Gastroesophageal sphincter (tissue), 4 donors: ENCODE results near the gene GNG12. TPM values are rescaled to one million over a fixed set of nuclear protein-coding genes. Genes with fewer than 3 reads are reported as not detected.

Experiments
- ATAC-seq: fragments of 150-250 bp; one replicate; pipeline ENCODE4 v1.9.1; 2016; ENCODE audit warnings: mild to moderate bottlenecking, moderate library complexity
- H3K27ac ChIP-seq, 4 donors: fragments of 200-600 bp; sonication (generic) in 3 of 4; 1 replicate in 3 of 4; 2 replicates in 1 of 4; pipeline ENCODE4 v1.5.1; 2016 to 2019
- H3K27me3 ChIP-seq: fragments of 200-600 bp; sonication (generic); one replicate; pipeline ENCODE4 v1.5.1; 2019
- H3K36me3 ChIP-seq, 2 donors: fragments of 200-600 bp; sonication (generic); one replicate each; pipeline ENCODE4 v1.5.1; 2019; ENCODE audit warnings: control low read depth in 1 of 2
- H3K4me1 ChIP-seq, 3 donors: fragments of 200-600 bp; sonication (generic); 1 replicate in 2 of 3; 2 replicates in 1 of 3; pipeline ENCODE4 v1.5.1; 2016 to 2019; ENCODE audit warnings: control low read depth in 2 of 3
- H3K4me3 ChIP-seq, 2 donors: fragments of 200-600 bp; sonication (generic); one replicate each; pipeline ENCODE4 v1.5.1; 2019; ENCODE audit warnings: mild to moderate bottlenecking in 1 of 2, moderate library complexity in 1 of 2
- H3K9me3 ChIP-seq, 3 donors: fragments of 200-600 bp; sonication (generic); one replicate each; pipeline ENCODE4 v1.5.1; 2017 to 2019; ENCODE audit warnings: control low read depth in 2 of 3
- EP300 ChIP-seq: sonication (generic); formaldehyde crosslinking; IDR thresholded peaks from one replicate; pipeline ENCODE4 v1.6.1; 2017; ENCODE audit warnings: antibody characterized with exemption, mild to moderate bottlenecking
- POLR2A ChIP-seq, 2 donors: fragments of 450-650 bp; IDR thresholded peaks; one replicate each; pipeline ENCODE4 v1.6.1; 2017; ENCODE audit warnings: antibody characterized with exemption in 2 of 2, mild to moderate bottlenecking in 2 of 2, moderate library complexity in 1 of 2
- POLR2AphosphoS5 ChIP-seq: sonication (generic); formaldehyde crosslinking; IDR thresholded peaks from one replicate; pipeline ENCODE4 v1.6.1; 2017; ENCODE audit warnings: antibody characterized with exemption
- WGBS, 2 donors: methylation state at CpG; one replicate each; pipeline ENCODE4 v1.1.5; 2018; ENCODE audit warnings: low coverage in 1 of 2; 5-methylcytosine and 5-hydroxymethylcytosine counted together
- total RNA-seq, 4 donors: library from RNA; depleted of rRNA; stranded (reverse); fragments of >200 nt; gene quantifications; one replicate each; pipeline ENCODE4 v1.1.0, GENCODE V29; 2016
- TF ChIP-seq, protein P1 (sequence below), 4 experiments: fragments of 200-600 bp in 2 of 4; fragments of 450-650 bp in 2 of 4; sonication (generic) in 1 of 4; IDR thresholded peaks; one replicate each; pipeline ENCODE4 v1.5.1; 2017 to 2019; ENCODE audit warnings: antibody characterized with exemption in 4 of 4, mild to moderate bottlenecking in 2 of 4, moderate library complexity in 2 of 4

GNG12 gene
- total RNA-seq, 4 donors from 2014 or later = 135 to 175 (median 149) TPM

DNA sequence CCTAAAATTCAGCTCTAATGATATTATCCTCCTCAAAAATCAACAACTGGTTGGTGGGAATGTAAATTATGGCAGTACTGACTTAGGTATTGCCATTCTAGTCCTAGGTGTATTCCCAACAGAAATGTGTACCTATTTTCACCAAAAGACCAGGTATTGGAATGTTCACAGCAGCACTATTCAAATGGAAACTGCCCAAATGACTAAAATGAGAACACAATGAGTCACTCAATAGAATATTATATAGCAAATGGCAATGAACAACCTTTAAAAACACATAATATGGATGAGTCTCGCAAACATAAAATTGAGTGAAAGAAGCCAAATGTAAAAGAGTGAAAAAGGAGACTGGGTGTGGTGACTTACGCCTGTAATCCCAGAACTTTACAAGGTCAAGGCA is 103.4 kb downstream of the GNG12 start:
- Histone ChIP-seq H3K27ac (no peak overlapping the region), H3K36me3 (no peaks in the 10 kb centered on the region), H3K27me3 (no peaks in the 10 kb centered on the region), H3K4me3 (no peak overlapping the region), H3K9me3 (no peaks in the 10 kb centered on the region), H3K4me1 (peaks cover 0 to 37% (median 8%) of the 10 kb centered on the region in 3 donors)
- no peak for ATAC-seq
- TF ChIP-seq POLR2A (IDR thresholded peaks at IDR 0.05) (no peak), EP300 (no peak), POLR2AphosphoS5 (no peak)
- 94 to 100% methylated on average over 2 of the region's 2 CpGs for WGBS, 2 donors

DNA sequence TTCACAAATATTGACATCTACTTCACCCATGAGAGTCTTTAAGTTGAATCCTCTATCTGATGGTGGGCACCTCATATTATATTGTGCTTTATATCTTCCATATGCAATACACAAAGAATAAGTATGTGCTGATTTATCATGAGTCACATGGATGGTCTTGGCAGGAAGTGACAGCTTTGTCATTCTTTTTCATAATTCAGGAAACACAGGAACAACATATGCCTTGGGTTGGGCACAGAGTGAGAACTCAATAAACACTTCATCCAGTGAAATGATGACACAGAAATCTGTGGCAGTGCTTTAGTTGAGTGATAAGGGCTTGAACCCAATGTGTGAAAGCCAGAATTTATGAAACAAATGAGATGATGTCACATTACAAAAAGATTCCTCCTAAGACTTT is 107.0 kb downstream of the GNG12 start:
- Histone ChIP-seq H3K27ac (no peak overlapping the region), H3K4me3 (no peak overlapping the region), H3K4me1 (peaks cover 21 to 49% (median 23%) of the 10 kb centered on the region in 3 donors), H3K27me3 (no peaks in the 10 kb centered on the region), H3K9me3 (no peaks in the 10 kb centered on the region), H3K36me3 (no peaks in the 10 kb centered on the region)
- no peak for ATAC-seq
- TF ChIP-seq, protein P1, sequence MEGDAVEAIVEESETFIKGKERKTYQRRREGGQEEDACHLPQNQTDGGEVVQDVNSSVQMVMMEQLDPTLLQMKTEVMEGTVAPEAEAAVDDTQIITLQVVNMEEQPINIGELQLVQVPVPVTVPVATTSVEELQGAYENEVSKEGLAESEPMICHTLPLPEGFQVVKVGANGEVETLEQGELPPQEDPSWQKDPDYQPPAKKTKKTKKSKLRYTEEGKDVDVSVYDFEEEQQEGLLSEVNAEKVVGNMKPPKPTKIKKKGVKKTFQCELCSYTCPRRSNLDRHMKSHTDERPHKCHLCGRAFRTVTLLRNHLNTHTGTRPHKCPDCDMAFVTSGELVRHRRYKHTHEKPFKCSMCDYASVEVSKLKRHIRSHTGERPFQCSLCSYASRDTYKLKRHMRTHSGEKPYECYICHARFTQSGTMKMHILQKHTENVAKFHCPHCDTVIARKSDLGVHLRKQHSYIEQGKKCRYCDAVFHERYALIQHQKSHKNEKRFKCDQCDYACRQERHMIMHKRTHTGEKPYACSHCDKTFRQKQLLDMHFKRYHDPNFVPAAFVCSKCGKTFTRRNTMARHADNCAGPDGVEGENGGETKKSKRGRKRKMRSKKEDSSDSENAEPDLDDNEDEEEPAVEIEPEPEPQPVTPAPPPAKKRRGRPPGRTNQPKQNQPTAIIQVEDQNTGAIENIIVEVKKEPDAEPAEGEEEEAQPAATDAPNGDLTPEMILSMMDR (IDR thresholded peaks at IDR 0.05) = no peak
- no peak for TF ChIP-seq EP300
- TF ChIP-seq POLR2AphosphoS5 = no peak
- TF ChIP-seq POLR2A (IDR thresholded peaks at IDR 0.05) = no peak

DNA sequence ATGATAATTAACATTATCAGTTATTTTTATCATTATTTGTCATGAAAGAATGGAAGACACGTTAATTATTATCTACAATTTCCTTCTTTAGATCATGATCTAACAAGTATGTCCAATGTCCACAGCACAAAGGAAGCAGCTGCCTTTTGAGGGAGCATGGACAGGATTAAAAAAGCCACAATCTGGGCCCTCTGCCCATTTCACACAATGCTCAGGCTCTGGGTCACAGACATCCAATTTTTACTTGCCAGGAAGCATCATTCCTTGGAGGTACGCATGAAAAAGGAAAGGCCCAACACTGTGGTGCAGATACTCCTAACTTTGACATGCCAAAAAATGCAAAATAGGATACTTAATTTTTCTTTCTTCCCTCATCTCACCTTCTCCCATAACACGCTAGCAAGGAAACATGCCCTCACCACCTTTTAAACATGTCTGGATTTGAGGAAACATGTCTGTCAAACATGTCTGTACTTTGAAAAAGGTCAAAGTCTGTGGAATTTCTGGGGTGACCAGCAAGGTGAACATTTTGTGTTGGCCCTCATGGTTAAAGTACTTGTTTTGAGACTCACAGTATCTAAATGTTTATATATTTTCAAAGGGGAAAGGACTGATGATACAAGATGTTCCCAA is 108.2 kb downstream of the GNG12 start:
- H3K4me1 ChIP-seq = peaks cover 21 to 56% (median 25%) of the 10 kb centered on the region in 3 donors
- no peaks in the 10 kb centered on the region for H3K9me3 ChIP-seq
- no peak overlapping the region for H3K4me3 ChIP-seq
- no peak for ATAC-seq
- 32 to 38% methylated on average over 3 of the region's 3 CpGs for WGBS, 2 donors
- TF ChIP-seq POLR2A (IDR thresholded peaks at IDR 0.05) (no peak), EP300 (no peak), POLR2AphosphoS5 (peak; percentile 14)
- TF ChIP-seq, protein P1 (IDR thresholded peaks at IDR 0.05) = no peak
- H3K27me3 ChIP-seq = no peaks in the 10 kb centered on the region
- peak overlapping the region in 3 of 4 donors; percentile 11 to 52 (median 29) for H3K27ac ChIP-seq
- no peaks in the 10 kb centered on the region for H3K36me3 ChIP-seq

DNA sequence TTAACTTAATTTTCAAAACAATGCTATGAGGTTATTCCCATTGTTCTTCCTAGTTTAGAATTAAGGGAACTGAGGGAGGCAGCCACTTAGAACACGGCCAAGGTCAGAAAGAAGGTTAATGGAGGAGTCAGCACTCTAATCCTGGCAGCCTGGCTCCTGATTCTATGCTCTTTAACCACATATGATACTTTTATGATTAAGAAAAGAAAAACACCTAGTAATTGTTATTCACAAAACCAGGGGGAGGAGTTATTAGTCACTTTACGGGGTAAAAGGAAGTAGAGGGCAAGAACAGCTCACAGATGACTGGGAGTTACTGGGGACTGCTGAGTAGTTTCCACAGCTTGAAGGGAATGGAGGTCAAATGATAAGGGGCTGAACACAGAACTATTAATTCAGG is 109.6 kb downstream of the GNG12 start:
- no peaks in the 10 kb centered on the region for H3K27me3 ChIP-seq
- peak; percentile 37 for ATAC-seq
- H3K27ac ChIP-seq = peak overlapping the region in 3 of 4 donors; percentile 22 to 52 (median 29)
- H3K9me3 ChIP-seq = no peaks in the 10 kb centered on the region
- H3K4me1 ChIP-seq = peaks cover 21 to 63% (median 25%) of the 10 kb centered on the region in 3 donors
- H3K36me3 ChIP-seq = no peaks in the 10 kb centered on the region
- no peak overlapping the region for H3K4me3 ChIP-seq
- WGBS, 2 donors = 38 to 45% methylated on average over 2 of the region's 2 CpGs
- TF ChIP-seq POLR2AphosphoS5 = no peak
- TF ChIP-seq EP300 = no peak
- TF ChIP-seq, protein P1 (IDR thresholded peaks at IDR 0.05) = no peak
- TF ChIP-seq POLR2A (IDR thresholded peaks at IDR 0.05) = no peak

GRCh38 chr1:67723126-67723525 is 110.1 kb downstream of the GNG12 start:
- H3K4me1 ChIP-seq = peaks cover 21 to 66% (median 25%) of the 10 kb centered on the region in 3 donors
- H3K27ac ChIP-seq = peak overlapping the region in 3 of 4 donors; percentile 29 to 52 (median 48)
- TF ChIP-seq POLR2AphosphoS5 = no peak
- no peaks in the 10 kb centered on the region for H3K36me3 ChIP-seq
- H3K27me3 ChIP-seq = no peaks in the 10 kb centered on the region
- ATAC-seq = no peak
- H3K9me3 ChIP-seq = no peaks in the 10 kb centered on the region
- 58 to 61% methylated on average over 1 of the region's 1 CpG for WGBS, 2 donors
- no peak overlapping the region for H3K4me3 ChIP-seq

DNA sequence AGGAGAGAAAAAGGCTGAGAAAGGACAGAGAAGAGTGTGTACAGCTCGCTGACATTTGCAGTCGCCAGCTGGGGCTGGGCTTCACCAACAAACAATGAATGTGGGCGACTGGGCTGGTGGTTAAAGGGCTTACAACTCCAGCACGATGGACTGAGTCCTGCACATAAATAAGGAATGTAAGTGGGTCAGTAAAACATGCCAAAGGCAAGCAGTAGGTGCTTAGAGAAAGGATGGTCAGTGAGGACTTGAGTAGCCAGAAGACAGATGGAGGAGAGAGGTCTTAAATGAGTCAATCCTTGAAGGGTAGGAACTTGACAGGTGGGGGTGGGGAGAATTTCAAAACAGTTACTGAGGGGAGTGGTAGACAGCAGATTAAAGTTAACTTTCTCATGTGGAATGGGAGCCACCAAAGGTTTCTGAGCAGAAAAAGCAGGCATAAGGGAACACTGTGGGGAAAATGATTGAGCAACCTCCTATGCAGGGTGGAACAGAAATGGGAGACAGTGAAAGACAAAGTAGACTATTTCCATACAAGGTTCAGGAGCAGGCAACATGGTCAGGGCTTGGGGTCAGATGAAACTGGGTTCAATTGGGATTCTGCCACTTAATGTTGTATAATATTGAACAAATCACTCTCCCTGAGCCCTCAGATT is 110.8 kb downstream of the GNG12 start:
- H3K36me3 ChIP-seq = no peaks in the 10 kb centered on the region
- no peak overlapping the region for H3K4me3 ChIP-seq
- no peaks in the 10 kb centered on the region for H3K27me3 ChIP-seq
- WGBS, 2 donors = 35 to 87% methylated on average over 3 to 4 of the region's 4 CpGs
- ATAC-seq = no peak
- H3K27ac ChIP-seq = peak overlapping the region in 3 of 4 donors; percentile 48 to 52 (median 48)
- H3K9me3 ChIP-seq = no peaks in the 10 kb centered on the region
- TF ChIP-seq POLR2AphosphoS5 (no peak), EP300 (no peak), POLR2A (IDR thresholded peaks at IDR 0.05) (no peak)
- TF ChIP-seq, protein P1 (IDR thresholded peaks at IDR 0.05) = no peak
- peaks cover 25 to 73% (median 26%) of the 10 kb centered on the region in 3 donors for H3K4me1 ChIP-seq
